Measurements from ENCODE around the gene SCARB1. TPM values are rescaled to one million over a fixed set of nuclear protein-coding genes. Genes with fewer than 3 reads are reported as not detected.
A peak's percentile ranks its signal among the peaks of the same experiment; 100 is the strongest.

Gene SCARB1
- total and polyA plus RNA-seq, 8 donors, result 23.5 to 36.5 (median 30.4) TPM

- Histone ChIP-seq H3K27ac (peak overlapping the region in 1 of 2 donors; percentile 57), H3K36me3 (no peaks in the 10 kb centered on the region), H3K27me3 (no peaks in the 10 kb centered on the region), H3K4me1 (peaks cover 8 to 48% of the 10 kb centered on the region in 2 donors), H3K9me3 (no peaks in the 10 kb centered on the region), H3K4me3 (no peak overlapping the region)
- DNase-seq, result no peak
- ATAC-seq, result no peak
- TF ChIP-seq CTCF (IDR thresholded peaks at IDR 0.05), result no peak
- intact Hi-C loops (cut with DNase I), result no loop called here
These were observed 8.2 kb downstream of the SCARB1 start for GRCh38 chr12:124855275-124855957.

- no peak for TF ChIP-seq CTCF (IDR thresholded peaks at IDR 0.05)
- ATAC-seq (no peak), DNase-seq (no peak)
- no peaks in the 10 kb centered on the region for H3K9me3 ChIP-seq
- peaks cover 8 to 48% of the 10 kb centered on the region in 2 donors for H3K4me1 ChIP-seq
- intact Hi-C loops (cut with DNase I), result no loop called here
- no peak overlapping the region for H3K4me3 ChIP-seq
- H3K27ac ChIP-seq, result peak overlapping the region in 1 of 2 donors; percentile 57
- no peaks in the 10 kb centered on the region for H3K27me3 ChIP-seq
- H3K36me3 ChIP-seq, result no peaks in the 10 kb centered on the region
These were observed 9.0 kb downstream of the SCARB1 start for GRCh38 chr12:124854637-124855184.

GRCh38 chr12:124853781-124854636 lies 9.7 kb downstream of the SCARB1 start:
- Histone ChIP-seq H3K27me3 (no peaks in the 10 kb centered on the region), H3K36me3 (no peaks in the 10 kb centered on the region), H3K27ac (peak overlapping the region in 1 of 2 donors; percentile 83), H3K4me1 (peaks cover 8 to 48% of the 10 kb centered on the region in 2 donors), H3K4me3 (no peak overlapping the region), H3K9me3 (no peaks in the 10 kb centered on the region)
- intact Hi-C loops (cut with DNase I), result no loop called here
- TF ChIP-seq CTCF (IDR thresholded peaks at IDR 0.05), result no peak
- ATAC-seq (no peak), DNase-seq (no peak)

GRCh38 chr12:124852911-124853427 lies 10.7 kb downstream of the SCARB1 start:
- Histone ChIP-seq H3K36me3 (no peaks in the 10 kb centered on the region), H3K4me3 (no peak overlapping the region), H3K27ac (peak overlapping the region; percentile 55 to 83), H3K9me3 (no peaks in the 10 kb centered on the region), H3K4me1 (peaks cover 8 to 48% of the 10 kb centered on the region in 2 donors), H3K27me3 (no peaks in the 10 kb centered on the region)
- intact Hi-C loops (cut with DNase I), result no loop called here
- DNase-seq (no peak), ATAC-seq (peak; percentile 57)
- no peak for TF ChIP-seq CTCF (IDR thresholded peaks at IDR 0.05)

All from left lung (tissue), 10 donors.